OCI-LY7 (cell line): Measurements from ENCODE around the gene MRPL11. TPM values are rescaled to one million over a fixed set of nuclear protein-coding genes. Genes with fewer than 3 reads are reported as not detected.
"Not testable (repeated sequence)": the region's sequence is repeated elsewhere in the genome, so short reads cannot be mapped to it uniquely, and the experiment has no call there.

Experiments used
- BruUV-seq: library from RNA; stranded (reverse); fragments of 400-500 nt; replicated peaks from 2 replicates; lab custom pipeline; 2021; lab: Mats Ljungman, UMichigan
- CTCF ChIA-PET: fragments of 300-600 bp; sonication (Branson Sonifier 250); formaldehyde crosslinking; loops from one replicate; lab custom pipeline; 2022; ENCODE audit warnings: antibody characterized with exemption; ENCODE audit not compliant: unreplicated experiment; lab: Charles Lee
- POLR2A ChIA-PET: fragments of 300-600 bp; sonication (Branson Sonifier 250); formaldehyde crosslinking; loops from one replicate; lab custom pipeline; 2022; ENCODE audit warnings: antibody characterized with exemption; lab: Charles Lee
- DNase-seq: peaks from one replicate; pipeline ENCODE4 v3.0.0-alpha.2; 2015; ENCODE audit warnings: low spot score
- H2AFZ ChIP-seq: fragments of 200-600 bp; sonication (generic), shearing (Covaris generic); 2 replicates; pipeline ENCODE4 v1.6.1; 2014; ENCODE audit warnings: mild to moderate bottlenecking, antibody characterized with exemption, low read length, moderate library complexity
- H3K27ac ChIP-seq: fragments of 200-600 bp; sonication (generic); 2 replicates; pipeline ENCODE4 v1.5.1; 2014; ENCODE audit warnings: mixed run types, low read depth, mild to moderate bottlenecking, moderate library complexity, low read length, inconsistent platforms; ENCODE audit not compliant: poor library complexity, severe bottlenecking
- H3K36me3 ChIP-seq: fragments of 200-600 bp; sonication (generic); 2 replicates; pipeline ENCODE4 v1.6.1; 2014; ENCODE audit warnings: mild to moderate bottlenecking, antibody characterized with exemption, low read length, moderate library complexity, mixed read lengths; ENCODE audit not compliant: insufficient read depth
- H3K4me1 ChIP-seq: fragments of 200-600 bp; sonication (generic); 2 replicates; pipeline ENCODE4 v1.5.1; 2014; ENCODE audit warnings: mild to moderate bottlenecking, low read length; ENCODE audit not compliant: insufficient read depth, poor library complexity, severe bottlenecking
- H3K4me2 ChIP-seq: fragments of 200-600 bp; sonication (generic); 2 replicates; pipeline ENCODE4 v1.6.1; 2014; ENCODE audit warnings: mild to moderate bottlenecking, low read length
- H3K4me3 ChIP-seq: fragments of 200-600 bp; sonication (generic); 2 replicates; pipeline ENCODE4 v1.5.1; 2014; ENCODE audit warnings: mild to moderate bottlenecking, low read depth, low read length; ENCODE audit not compliant: poor library complexity, severe bottlenecking
- H3K79me2 ChIP-seq: fragments of 200-600 bp; sonication (generic); 2 replicates; pipeline ENCODE4 v1.6.1; 2016; ENCODE audit warnings: low read depth, mild to moderate bottlenecking, low read length, moderate library complexity, mixed read lengths; ENCODE audit not compliant: insufficient read depth
- H3K9me2 ChIP-seq: fragments of 200-600 bp; sonication (generic); 2 replicates; pipeline ENCODE4 v1.6.1; 2016; ENCODE audit warnings: mild to moderate bottlenecking, low read length, mixed read lengths; ENCODE audit not compliant: insufficient read depth
- H3K9me3 ChIP-seq: fragments of 200-600 bp; sonication (generic); 2 replicates; pipeline ENCODE4 v1.6.1; 2014; ENCODE audit warnings: mild to moderate bottlenecking, mixed run types, low read length, mixed read lengths
- H4K20me1 ChIP-seq: fragments of 200-600 bp; sonication (generic); 2 replicates; pipeline ENCODE4 v1.6.1; 2014; ENCODE audit warnings: mild to moderate bottlenecking, antibody characterized with exemption, low read length, moderate library complexity, mixed read lengths; ENCODE audit not compliant: insufficient read depth
- EZH2phosphoT487 ChIP-seq: fragments of 200-600 bp; sonication (generic); IDR thresholded peaks from 2 replicates; pipeline ENCODE4 v1.6.1; 2018; ENCODE audit warnings: low read depth, borderline replicate concordance, mild to moderate bottlenecking, mixed run types, antibody characterized with exemption, low read length, moderate library complexity, mixed read lengths
- intact Hi-C: fragments of 100-400 bp; cut with micrococcal nuclease; formaldehyde crosslinking; loops from one replicate; pipeline ENCODE4 v1.10.0; 2022; ENCODE audit not compliant: unreplicated experiment
- total RNA-seq, 2 experiments: library from RNA; depleted of rRNA in 1 of 2; stranded (reverse); fragments of >200 nt in 1 of 2; shearing (Covaris generic) in 1 of 2; gene quantifications; 2 replicates each; pipeline ENCODE4 v1.2.3, GENCODE V29; 2014 to 2022
- TF ChIP-seq, protein P1 (sequence below): fragments of 200-600 bp; sonication (generic); conservative IDR thresholded peaks from 2 replicates; pipeline ENCODE4 v1.5.1; 2014; ENCODE audit warnings: mild to moderate bottlenecking, antibody characterized with exemption, low read length, moderate library complexity, mixed read lengths

The MRPL11 gene
- total RNA-seq, 2 experiments from 2014 or later, result 88.6 to 101 TPM

DNA sequence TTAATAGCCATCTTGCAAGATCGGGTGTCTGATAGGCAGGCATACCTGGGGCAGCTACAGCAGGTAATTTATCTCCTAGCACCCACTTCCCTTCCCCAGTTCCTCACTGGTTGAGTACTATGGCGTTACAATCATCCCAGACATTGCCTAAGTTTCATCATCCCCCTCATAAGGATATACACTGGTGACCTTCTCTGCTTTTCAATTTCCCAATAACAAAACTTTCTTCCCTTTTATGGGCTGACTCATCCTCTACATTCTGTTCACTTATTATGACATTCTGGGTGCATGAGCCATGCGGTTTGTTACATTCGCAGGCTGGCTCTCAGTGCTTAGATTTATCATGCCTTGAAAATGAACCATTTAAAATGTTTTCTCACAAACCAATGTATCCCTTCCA lies 5.0 kb upstream of the MRPL11 start:
- intact Hi-C loops, result no loop called here
- H3K79me2 ChIP-seq, result no peaks in the 10 kb centered on the region
- H3K4me2 ChIP-seq, result no peak overlapping the region
- H3K36me3 ChIP-seq, result no peaks in the 10 kb centered on the region
- TF ChIP-seq, protein P1, sequence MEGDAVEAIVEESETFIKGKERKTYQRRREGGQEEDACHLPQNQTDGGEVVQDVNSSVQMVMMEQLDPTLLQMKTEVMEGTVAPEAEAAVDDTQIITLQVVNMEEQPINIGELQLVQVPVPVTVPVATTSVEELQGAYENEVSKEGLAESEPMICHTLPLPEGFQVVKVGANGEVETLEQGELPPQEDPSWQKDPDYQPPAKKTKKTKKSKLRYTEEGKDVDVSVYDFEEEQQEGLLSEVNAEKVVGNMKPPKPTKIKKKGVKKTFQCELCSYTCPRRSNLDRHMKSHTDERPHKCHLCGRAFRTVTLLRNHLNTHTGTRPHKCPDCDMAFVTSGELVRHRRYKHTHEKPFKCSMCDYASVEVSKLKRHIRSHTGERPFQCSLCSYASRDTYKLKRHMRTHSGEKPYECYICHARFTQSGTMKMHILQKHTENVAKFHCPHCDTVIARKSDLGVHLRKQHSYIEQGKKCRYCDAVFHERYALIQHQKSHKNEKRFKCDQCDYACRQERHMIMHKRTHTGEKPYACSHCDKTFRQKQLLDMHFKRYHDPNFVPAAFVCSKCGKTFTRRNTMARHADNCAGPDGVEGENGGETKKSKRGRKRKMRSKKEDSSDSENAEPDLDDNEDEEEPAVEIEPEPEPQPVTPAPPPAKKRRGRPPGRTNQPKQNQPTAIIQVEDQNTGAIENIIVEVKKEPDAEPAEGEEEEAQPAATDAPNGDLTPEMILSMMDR, result no peak
- TF ChIP-seq EZH2phosphoT487, result no peak
- no TSS peak for BruUV-seq
- no peak overlapping the region for H3K4me3 ChIP-seq
- H4K20me1 ChIP-seq, result no peaks in the 10 kb centered on the region
- DNase-seq, result no peak
- ChIA-PET CTCF (no interaction called here), POLR2A (no interaction called here)
- H3K9me3 ChIP-seq, result peaks cover 13% of the 10 kb centered on the region; the same call in 1 of the 2 replicates
- H2AFZ ChIP-seq, result no peak overlapping the region
- no peaks in the 10 kb centered on the region for H3K9me2 ChIP-seq
- H3K4me1 ChIP-seq, result no peaks in the 10 kb centered on the region
- H3K27ac ChIP-seq, result no peak overlapping the region

DNA sequence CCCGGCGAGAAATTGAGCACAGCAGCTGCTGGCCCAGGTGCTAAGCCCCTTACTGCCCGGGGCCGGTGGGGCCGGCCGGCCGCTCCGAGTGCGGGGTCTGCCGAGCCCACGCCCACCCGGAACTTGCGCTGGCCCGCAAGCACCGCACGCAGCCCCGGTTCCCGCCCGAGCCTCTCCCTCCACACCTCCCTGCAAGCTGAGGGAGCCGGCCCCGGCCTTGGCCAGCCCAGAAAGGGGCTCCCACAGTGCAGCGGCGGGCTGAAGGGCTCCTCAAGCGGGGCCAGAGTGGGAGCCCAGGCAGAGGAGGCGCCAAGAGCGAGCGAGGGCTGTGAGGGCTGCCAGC lies 2.3 kb upstream of the MRPL11 start:
- H3K4me1 ChIP-seq, H4K20me1 ChIP-seq, H3K4me2 ChIP-seq, DNase-seq, H3K4me3 ChIP-seq, H3K27ac ChIP-seq, BruUV-seq, H2AFZ ChIP-seq, CTCF ChIA-PET, intact Hi-C loops, H3K9me2 ChIP-seq, POLR2A ChIA-PET: not testable (repeated sequence)
- H3K9me3 ChIP-seq, result peaks cover 13% of the 10 kb centered on the region; the same call in 1 of the 2 replicates
- peaks cover 11% of the 10 kb centered on the region; the same call in 1 of the 2 replicates for H3K79me2 ChIP-seq
- peaks cover 13% of the 10 kb centered on the region for H3K36me3 ChIP-seq

DNA sequence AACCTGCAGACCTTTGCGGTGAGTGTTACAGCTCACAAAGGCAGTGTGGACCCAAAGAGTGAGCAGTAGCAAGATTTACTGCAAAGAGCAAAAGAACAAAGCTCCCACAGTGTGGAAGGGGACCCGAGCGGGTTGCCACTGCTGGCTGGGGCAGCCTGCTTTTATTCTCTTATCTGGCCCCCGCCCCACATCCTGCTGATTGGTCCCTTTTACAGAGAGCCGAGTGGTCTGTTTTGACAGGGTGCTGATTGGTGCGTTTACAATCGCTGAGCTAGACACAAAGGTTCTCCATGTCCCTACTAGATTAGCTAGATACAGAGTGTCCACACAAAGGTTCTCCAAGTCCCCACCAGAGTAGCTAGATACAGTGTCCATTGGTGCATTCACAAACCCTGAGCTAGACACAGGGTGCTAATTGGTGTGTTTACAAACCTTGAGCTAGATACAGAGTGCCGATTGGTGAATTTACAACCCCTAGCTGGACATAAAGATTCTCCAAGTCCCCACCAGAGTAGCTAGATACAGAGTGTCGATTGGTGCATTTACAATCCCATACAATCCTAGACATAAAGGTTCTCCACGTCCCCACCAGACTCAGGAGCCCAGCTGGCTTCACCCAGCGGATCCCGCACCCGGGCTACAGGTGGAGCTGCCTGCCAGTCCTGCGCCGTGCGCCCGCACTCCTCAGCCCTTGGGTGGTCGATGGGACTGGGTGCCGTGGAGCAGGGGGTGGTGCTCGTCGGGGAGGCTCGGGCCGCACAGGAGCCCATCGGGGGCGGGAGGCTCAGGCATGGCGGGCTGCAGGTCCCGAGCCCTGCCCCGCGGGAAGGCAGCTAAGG lies 1.7 kb upstream of the MRPL11 start:
- H2AFZ ChIP-seq, H3K4me2 ChIP-seq, CTCF ChIA-PET, intact Hi-C loops, H3K4me3 ChIP-seq, BruUV-seq, H3K9me2 ChIP-seq, H4K20me1 ChIP-seq, H3K4me1 ChIP-seq, H3K27ac ChIP-seq, DNase-seq: not testable (repeated sequence)
- Histone ChIP-seq H3K9me3 (peaks cover 13% of the 10 kb centered on the region; the same call in 1 of the 2 replicates), H3K79me2 (peaks cover 11% of the 10 kb centered on the region; the same call in 1 of the 2 replicates), H3K36me3 (peaks cover 18% of the 10 kb centered on the region)
- POLR2A ChIA-PET, result interaction anchor here (0.6 kb wide), 1 partner anchor 26 kb away, joined by 3 read pairs; no protein-coding TSS in a partner anchor
